CD8-positive, alpha-beta memory T cell (primary cell): ENCODE results near the gene OR9Q2. TPM values are rescaled to one million over a fixed set of nuclear protein-coding genes. Genes with fewer than 3 reads are reported as not detected.
"Not testable (repeated sequence)": the region's sequence is repeated elsewhere in the genome, so short reads cannot be mapped to it uniquely, and the experiment has no call there.

Experiments
- CTCF ChIA-PET: fragments of 350-600 bp; sonication (Branson Sonifier 250); formaldehyde crosslinking; loops from one replicate; lab custom pipeline; 2021; ENCODE audit warnings: antibody characterized with exemption; lab: Charles Lee
- POLR2A ChIA-PET: fragments of 350-600 bp; sonication (Branson Sonifier 250); formaldehyde crosslinking; loops from one replicate; lab custom pipeline; 2021; ENCODE audit warnings: antibody characterized with exemption; lab: Charles Lee
- DNase-seq, 5 donors: peaks; one replicate each; pipeline versions ENCODE4 v3.0.0 to v3.0.0-alpha.2; 2020 to 2022; ENCODE audit warnings: mixed read lengths in 1 of 5
- H3K27ac ChIP-seq: one replicate; pipeline ENCODE4 v1.7.0; 2013; ENCODE audit warnings: low read depth, mild to moderate bottlenecking, low read length, moderate library complexity
- H3K27me3 ChIP-seq: 2 replicates; pipeline ENCODE4 v1.7.0; 2013; ENCODE audit warnings: low read length, mild to moderate bottlenecking; ENCODE audit not compliant: insufficient read depth, poor library complexity, severe bottlenecking
- H3K36me3 ChIP-seq: 2 replicates; pipeline ENCODE4 v1.7.0; 2013; ENCODE audit warnings: mild to moderate bottlenecking, low read length, moderate library complexity; ENCODE audit not compliant: insufficient read depth
- H3K4me1 ChIP-seq: 2 replicates; pipeline ENCODE4 v1.7.0; 2013; ENCODE audit warnings: mild to moderate bottlenecking, low read length, moderate library complexity; ENCODE audit not compliant: insufficient read depth
- H3K4me3 ChIP-seq: 2 replicates; pipeline ENCODE4 v1.7.0; 2013; ENCODE audit warnings: mild to moderate bottlenecking, low read length
- H3K9me3 ChIP-seq: 2 replicates; pipeline ENCODE4 v1.7.0; 2013; ENCODE audit warnings: mild to moderate bottlenecking, low read length
- H3K27ac Mint-ChIP-seq, 8 donors: one replicate each; pipeline ENCODE4 v1.8.0; 2020 to 2021; ENCODE audit warnings: mixed read lengths in 8 of 8, mild to moderate bottlenecking in 6 of 8, inconsistent platforms in 3 of 8, moderate library complexity in 3 of 8
- H3K27me3 Mint-ChIP-seq, 2 donors: one replicate each; pipeline ENCODE4 v1.8.0; 2020 to 2021; ENCODE audit warnings: mixed read lengths in 2 of 2, mild to moderate bottlenecking in 1 of 2, moderate library complexity in 1 of 2
- H3K36me3 Mint-ChIP-seq, 3 donors: one replicate each; pipeline ENCODE4 v1.8.0; 2020 to 2021; ENCODE audit warnings: mixed read lengths in 3 of 3, inconsistent platforms in 1 of 3, mild to moderate bottlenecking in 1 of 3
- H3K4me1 Mint-ChIP-seq, 3 donors: one replicate each; pipeline ENCODE4 v1.8.0; 2020 to 2021; ENCODE audit warnings: mixed read lengths in 3 of 3, inconsistent platforms in 1 of 3, mild to moderate bottlenecking in 1 of 3
- H3K4me3 Mint-ChIP-seq, 7 donors: one replicate each; pipeline ENCODE4 v1.8.0; 2020 to 2021; ENCODE audit warnings: mixed read lengths in 7 of 7, mild to moderate bottlenecking in 6 of 7, moderate library complexity in 4 of 7, inconsistent platforms in 2 of 7
- H3K9me3 Mint-ChIP-seq, 5 donors: one replicate each; pipeline ENCODE4 v1.8.0; 2020 to 2022; ENCODE audit warnings: mixed read lengths in 5 of 5, mild to moderate bottlenecking in 3 of 5, moderate library complexity in 2 of 5, inconsistent platforms in 1 of 5
- polyA plus RNA-seq: library from polyadenylated mRNA; unstranded; fragments of 300-500 nt; fragmentation: Illumina TruSeq; gene quantifications from one replicate; pipeline ENCODE4 v1.2.3, GENCODE V29; 2021
- total RNA-seq, 2 experiments: library from RNA; stranded (reverse); gene quantifications; one replicate each; pipeline ENCODE4 v1.2.3, GENCODE V29; 2021

Gene OR9Q2
- total and polyA plus RNA-seq, 3 experiments from 2014 or later = not detected

- Mint-ChIP-seq H3K4me1 (no peaks in the 10 kb centered on the region), H3K36me3 (no peaks in the 10 kb centered on the region), H3K4me3 (no peak overlapping the region), H3K27ac (no peak overlapping the region), H3K9me3 (no peaks in the 10 kb centered on the region), H3K27me3 (peaks cover 10 to 46% of the 10 kb centered on the region in 2 donors)
- H3K9me3 ChIP-seq = no peaks in the 10 kb centered on the region
- no peak overlapping the region for H3K4me3 ChIP-seq
- no peak overlapping the region for H3K27ac ChIP-seq
- ChIA-PET CTCF (no interaction called here), POLR2A (no interaction called here)
- DNase-seq = no peak
- no peaks in the 10 kb centered on the region for H3K27me3 ChIP-seq
- H3K36me3 ChIP-seq = no peaks in the 10 kb centered on the region
- H3K4me1 ChIP-seq = no peaks in the 10 kb centered on the region
Observed at GRCh38 chr11:58179648-58180047, 9.2 kb upstream of the OR9Q2 start.

DNA sequence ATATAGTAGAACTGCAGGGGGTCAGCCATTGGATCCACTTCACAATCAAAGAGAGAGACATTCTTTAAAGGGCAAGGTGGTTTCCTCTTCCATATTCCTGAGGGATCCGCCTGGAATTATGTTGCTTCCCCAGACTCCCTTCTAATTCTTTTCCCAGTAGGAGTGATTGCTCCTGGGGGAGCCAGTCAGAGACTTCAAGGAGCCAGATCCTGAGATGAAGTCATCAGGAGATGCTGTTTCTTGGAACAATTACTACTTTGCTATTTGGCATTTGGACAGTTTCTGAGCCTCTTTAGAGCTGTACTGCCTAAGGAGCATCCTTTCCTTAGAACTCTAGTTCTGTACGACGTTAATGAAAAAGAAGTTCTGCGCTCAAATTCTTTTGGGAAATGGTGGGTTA lies 1.9 kb upstream of the OR9Q2 start:
- Histone ChIP-seq H3K36me3 (no peaks in the 10 kb centered on the region), H3K27ac (no peak overlapping the region), H3K9me3 (no peaks in the 10 kb centered on the region), H3K4me1 (no peaks in the 10 kb centered on the region), H3K4me3 (no peak overlapping the region), H3K27me3 (no peaks in the 10 kb centered on the region)
- Mint-ChIP-seq H3K36me3 (no peaks in the 10 kb centered on the region), H3K4me3 (no peak overlapping the region), H3K27ac (no peak overlapping the region), H3K27me3 (peaks cover 0 to 2% of the 10 kb centered on the region in 2 donors), H3K4me1 (no peaks in the 10 kb centered on the region), H3K9me3 (no peaks in the 10 kb centered on the region)
- POLR2A ChIA-PET = no interaction called here
- DNase-seq = no peak
- CTCF ChIA-PET = no interaction called here

- CTCF ChIA-PET = no interaction called here
- Mint-ChIP-seq H3K36me3 (no peaks in the 10 kb centered on the region), H3K27me3 (no peaks in the 10 kb centered on the region), H3K9me3 (peaks cover 3 to 10% (median 5%) of the 10 kb centered on the region in 5 donors), H3K4me1 (no peaks in the 10 kb centered on the region), H3K4me3 (no peak overlapping the region), H3K27ac (no peak overlapping the region)
- no peaks in the 10 kb centered on the region for H3K4me1 ChIP-seq
- H3K4me3 ChIP-seq = no peak overlapping the region
- no peak for DNase-seq
- H3K27me3 ChIP-seq = no peaks in the 10 kb centered on the region
- POLR2A ChIA-PET = no interaction called here
- no peaks in the 10 kb centered on the region for H3K36me3 ChIP-seq
- H3K27ac ChIP-seq = no peak overlapping the region
- no peaks in the 10 kb centered on the region for H3K9me3 ChIP-seq
Observed at GRCh38 chr11:58192229-58192628, 3.4 kb downstream of the OR9Q2 start.

DNA sequence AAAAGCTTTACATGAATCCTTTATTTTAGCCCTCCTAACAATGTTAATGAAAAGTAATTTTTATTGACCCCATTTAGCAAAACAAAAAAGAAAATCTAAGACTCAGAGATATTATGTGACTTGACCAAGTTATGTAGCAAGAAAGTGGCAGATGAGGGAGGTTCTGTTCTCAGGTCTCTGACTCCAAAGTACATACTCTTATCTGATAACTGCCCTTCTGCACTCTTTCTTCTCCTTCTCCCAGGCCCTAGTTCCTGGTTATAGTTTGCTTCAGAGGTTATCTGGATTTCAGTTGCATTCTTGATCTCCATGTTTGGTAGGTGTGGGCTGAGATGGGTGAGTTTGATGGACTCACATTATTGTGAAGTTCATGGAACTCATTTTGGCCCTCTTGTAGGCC lies 4.5 kb downstream of the OR9Q2 start:
- no peak overlapping the region for H3K4me3 ChIP-seq
- H3K27ac ChIP-seq = no peak overlapping the region
- H3K27me3 Mint-ChIP-seq = no peaks in the 10 kb centered on the region
- ChIA-PET CTCF (no interaction called here), POLR2A (no interaction called here)
- no peaks in the 10 kb centered on the region for H3K27me3 ChIP-seq
- H3K36me3 Mint-ChIP-seq = no peaks in the 10 kb centered on the region
- H3K4me1 Mint-ChIP-seq = no peaks in the 10 kb centered on the region
- no peak overlapping the region for H3K4me3 Mint-ChIP-seq
- peak overlapping the region in 1 of 8 donors; percentile 27 for H3K27ac Mint-ChIP-seq
- DNase-seq = no peak
- H3K36me3 ChIP-seq = no peaks in the 10 kb centered on the region
- peaks cover 5 to 17% (median 10%) of the 10 kb centered on the region in 5 donors for H3K9me3 Mint-ChIP-seq
- H3K4me1 ChIP-seq = no peaks in the 10 kb centered on the region
- no peaks in the 10 kb centered on the region for H3K9me3 ChIP-seq

GRCh38 chr11:58195939-58196338 lies 7.1 kb downstream of the OR9Q2 start:
- Mint-ChIP-seq H3K9me3 (peaks cover 6 to 17% (median 10%) of the 10 kb centered on the region in 5 donors), H3K27ac (no peak overlapping the region), H3K4me1 (no peaks in the 10 kb centered on the region), H3K27me3 (no peaks in the 10 kb centered on the region), H3K4me3 (no peak overlapping the region), H3K36me3 (no peaks in the 10 kb centered on the region)
- CTCF ChIA-PET = no interaction called here
- H3K27me3 ChIP-seq = no peaks in the 10 kb centered on the region
- DNase-seq = no peak
- no peaks in the 10 kb centered on the region for H3K4me1 ChIP-seq
- POLR2A ChIA-PET = no interaction called here
- H3K9me3 ChIP-seq = no peaks in the 10 kb centered on the region
- H3K36me3 ChIP-seq = no peaks in the 10 kb centered on the region
- H3K4me3 ChIP-seq = no peak overlapping the region
- H3K27ac ChIP-seq = no peak overlapping the region

DNA sequence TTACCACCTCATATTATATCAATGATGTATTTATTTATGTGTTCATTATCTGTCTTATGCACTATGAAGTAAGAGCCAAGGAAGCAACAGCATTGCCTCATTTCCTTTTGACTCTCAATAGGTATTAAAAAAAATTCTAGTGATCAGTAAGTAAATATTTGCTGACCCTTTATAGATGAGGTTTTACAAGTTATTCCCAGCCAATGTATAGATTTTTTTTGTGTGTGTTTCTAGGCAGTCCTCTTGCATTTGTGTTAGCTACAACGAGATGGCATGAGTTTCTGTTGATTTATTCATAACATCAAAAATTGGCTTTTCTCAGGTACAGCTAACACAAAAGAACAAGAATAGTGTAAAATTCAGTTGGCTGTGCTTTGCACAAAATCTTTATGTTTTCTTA lies 10.4 kb downstream of the OR9Q2 start:
- Mint-ChIP-seq H3K4me1 (no peaks in the 10 kb centered on the region), H3K4me3 (no peak overlapping the region), H3K27ac (no peak overlapping the region), H3K27me3 (peaks cover 2 to 17% of the 10 kb centered on the region in 2 donors), H3K36me3 (no peaks in the 10 kb centered on the region), H3K9me3 (peaks cover 6 to 16% (median 10%) of the 10 kb centered on the region in 5 donors)
- ChIA-PET POLR2A (no interaction called here), CTCF (no interaction called here)
- no peaks in the 10 kb centered on the region for H3K36me3 ChIP-seq
- no peak for DNase-seq
- H3K27ac ChIP-seq = no peak overlapping the region
- H3K27me3 ChIP-seq = no peaks in the 10 kb centered on the region
- H3K9me3 ChIP-seq = no peaks in the 10 kb centered on the region
- H3K4me3 ChIP-seq = no peak overlapping the region
- H3K4me1 ChIP-seq = no peaks in the 10 kb centered on the region

- H3K9me3 Mint-ChIP-seq = peaks cover 0 to 2% (median 0%) of the 10 kb centered on the region in 5 donors
- Histone ChIP-seq H3K36me3 (no peaks in the 10 kb centered on the region), H3K4me3 (no peak within 1 kb of the TSS), H3K27me3 (no peaks in the 10 kb centered on the region), H3K4me1 (no peaks in the 10 kb centered on the region), H3K27ac (no peak within 1 kb of the TSS), H3K9me3 (no peaks in the 10 kb centered on the region)
- H3K27ac Mint-ChIP-seq = no peak within 1 kb of the TSS
- H3K27me3 Mint-ChIP-seq = peaks cover 5 to 23% of the 10 kb centered on the region in 2 donors
- H3K4me3 Mint-ChIP-seq = no peak within 1 kb of the TSS
- H3K4me1 Mint-ChIP-seq = no peaks in the 10 kb centered on the region
- POLR2A ChIA-PET = no interaction called here
- DNase-seq = no peak
- CTCF ChIA-PET = no interaction called here
- H3K36me3 Mint-ChIP-seq = no peaks in the 10 kb centered on the region
Observed at GRCh38 chr11:58204042-58204441, 15.2 kb downstream of the OR9Q2 start, which contains the start of gene OR1S2. OR1S2 (minus strand) TSS chr11:58204142; CDS start chr11:58204142, 0 bp downstream.

DNA sequence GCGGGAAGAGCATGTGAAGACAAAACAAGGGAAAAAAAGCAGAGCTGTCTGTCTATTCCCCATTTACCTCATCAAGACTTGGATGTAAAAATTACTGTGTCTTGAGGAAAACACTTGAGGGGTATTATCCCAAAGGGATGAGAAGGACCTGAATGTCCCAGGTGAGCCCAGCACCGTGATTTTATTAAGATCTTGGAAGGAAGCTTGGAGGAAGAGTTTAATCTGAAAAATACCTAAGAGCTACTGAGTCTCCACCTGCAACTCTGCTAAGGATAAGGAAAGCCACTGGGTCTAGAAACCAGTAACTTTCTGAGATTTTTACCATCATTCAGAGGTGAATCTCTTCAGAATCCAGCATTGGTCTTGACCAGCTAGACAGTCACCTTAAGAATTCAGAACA lies 23.6 kb downstream of the OR9Q2 start, which contains the start of gene OR1S1:
OR1S1 (plus strand) TSS at position 301 of the 400 bp plus-strand sequence.
- H3K27me3 ChIP-seq, H3K9me3 Mint-ChIP-seq, DNase-seq, H3K36me3 Mint-ChIP-seq, H3K36me3 ChIP-seq, H3K4me1 Mint-ChIP-seq, H3K4me3 Mint-ChIP-seq, POLR2A ChIA-PET, H3K9me3 ChIP-seq, H3K27me3 Mint-ChIP-seq, H3K4me1 ChIP-seq, H3K4me3 ChIP-seq, H3K27ac Mint-ChIP-seq, H3K27ac ChIP-seq, CTCF ChIA-PET: not testable (repeated sequence)

- no peaks in the 10 kb centered on the region for H3K36me3 Mint-ChIP-seq
- Histone ChIP-seq H3K4me1 (no peaks in the 10 kb centered on the region), H3K4me3 (no peak overlapping the region), H3K27ac (no peak overlapping the region), H3K27me3 (no peaks in the 10 kb centered on the region), H3K36me3 (no peaks in the 10 kb centered on the region), H3K9me3 (no peaks in the 10 kb centered on the region)
- no peak overlapping the region for H3K27ac Mint-ChIP-seq
- H3K4me3 Mint-ChIP-seq = no peak overlapping the region
- DNase-seq = no peak
- peaks cover 0 to 3% (median 0%) of the 10 kb centered on the region in 5 donors for H3K9me3 Mint-ChIP-seq
- ChIA-PET POLR2A (no interaction called here), CTCF (no interaction called here)
- H3K4me1 Mint-ChIP-seq = no peaks in the 10 kb centered on the region
- peaks cover 3 to 8% of the 10 kb centered on the region in 2 donors for H3K27me3 Mint-ChIP-seq
Observed at GRCh38 chr11:58216476-58216875, 27.6 kb downstream of the OR9Q2 start.
